Uterus (tissue), 4 donors: ENCODE measurements around the gene CDYL2. TPM values are rescaled to one million over a fixed set of nuclear protein-coding genes. Genes with fewer than 3 reads are reported as not detected.

Source experiments
- DNase-seq, 2 donors: peaks; one replicate each; pipeline ENCODE4 v3.0.0-alpha.2; 2019 to 2020
- H3K27ac ChIP-seq, 2 donors: fragments of 200-600 bp; sonication (generic); 1 replicate in 1 of 2; 2 replicates in 1 of 2; pipeline ENCODE4 v1.5.1; 2016 to 2018
- H3K27me3 ChIP-seq, 2 donors: fragments of 200-600 bp; sonication (generic); one replicate each; pipeline ENCODE4 v1.5.1; 2018 to 2019; ENCODE audit warnings: control low read depth in 1 of 2
- H3K36me3 ChIP-seq, 2 donors: fragments of 200-600 bp; sonication (generic); one replicate each; pipeline ENCODE4 v1.5.1; 2019; ENCODE audit warnings: control low read depth in 1 of 2
- H3K4me1 ChIP-seq, 2 donors: fragments of 200-600 bp; sonication (generic); one replicate each; pipeline ENCODE4 v1.5.1; 2018 to 2019; ENCODE audit warnings: control low read depth in 1 of 2
- H3K4me3 ChIP-seq, 2 donors: fragments of 200-600 bp; sonication (generic); 1 replicate in 1 of 2; 2 replicates in 1 of 2; pipeline ENCODE4 v1.5.1; 2018 to 2019; ENCODE audit warnings: mild to moderate bottlenecking in 1 of 2
- H3K9me3 ChIP-seq, 2 donors: fragments of 200-600 bp; sonication (generic); one replicate each; pipeline ENCODE4 v1.5.1; 2019; ENCODE audit warnings: control low read depth in 1 of 2
- CTCF ChIP-seq, 4 experiments: fragments of 200-600 bp in 2 of 4; fragments of 450-650 bp in 2 of 4; sonication (generic) in 2 of 4; IDR thresholded peaks; one replicate each; pipeline ENCODE4 v1.5.1; 2016 to 2019; ENCODE audit warnings: antibody characterized with exemption in 4 of 4, mild to moderate bottlenecking in 2 of 4, moderate library complexity in 1 of 4
- POLR2A ChIP-seq, 2 donors: fragments of 450-650 bp; IDR thresholded peaks; one replicate each; pipeline ENCODE4 v1.6.1; 2016; ENCODE audit warnings: antibody characterized with exemption in 2 of 2, mild to moderate bottlenecking in 1 of 2, moderate library complexity in 1 of 2
- intact Hi-C: fragments of 100-400 bp; cut with DNase I; formaldehyde crosslinking; loops from one replicate; pipeline ENCODE4 v1.15.1; 2023; ENCODE audit warnings: low total_unique reads
- total RNA-seq, 4 donors: library from RNA; depleted of rRNA in 3 of 4; stranded (reverse); fragments of >200 nt in 3 of 4; gene quantifications; one replicate each; pipeline versions ENCODE4 v1.1.0 to v1.2.4, GENCODE V29; 2014 to 2023
- donor health status: DM: yes; HTN: yes; CAD: no.

Gene CDYL2
- total RNA-seq, 4 donors from 2014 or later, result 2.3 to 9.1 (median 5.1) TPM

- Histone ChIP-seq H3K4me1 (no peaks in the 10 kb centered on the region), H3K27me3 (no peaks in the 10 kb centered on the region), H3K4me3 (peak overlapping the region; percentile 34 to 40), H3K27ac (peak overlapping the region in 1 of 2 donors; percentile 40), H3K36me3 (no peaks in the 10 kb centered on the region), H3K9me3 (no peaks in the 10 kb centered on the region)
- intact Hi-C loops, result no loop called here
- TF ChIP-seq CTCF (IDR thresholded peaks at IDR 0.05) (no peak), POLR2A (IDR thresholded peaks at IDR 0.05) (no peak)
- no peak for DNase-seq
Observed at GRCh38 chr16:80803339-80804055, 901 bp downstream of the CDYL2 start.

- intact Hi-C loops, result no loop called here
- TF ChIP-seq POLR2A (IDR thresholded peaks at IDR 0.05) (no peak), CTCF (IDR thresholded peaks at IDR 0.05) (no peak)
- no peak for DNase-seq
- no peaks in the 10 kb centered on the region for H3K9me3 ChIP-seq
- no peaks in the 10 kb centered on the region for H3K4me1 ChIP-seq
- peak overlapping the region in 1 of 2 donors; percentile 40 for H3K4me3 ChIP-seq
- H3K36me3 ChIP-seq, result no peaks in the 10 kb centered on the region
- H3K27ac ChIP-seq, result no peak overlapping the region
- no peaks in the 10 kb centered on the region for H3K27me3 ChIP-seq
Observed at GRCh38 chr16:80802902-80803301, 1.5 kb downstream of the CDYL2 start.

- TF ChIP-seq POLR2A (IDR thresholded peaks at IDR 0.05), result no peak
- TF ChIP-seq CTCF (IDR thresholded peaks at IDR 0.05), result no peak
- H3K9me3 ChIP-seq, result no peaks in the 10 kb centered on the region
- no peak for DNase-seq
- no peaks in the 10 kb centered on the region for H3K36me3 ChIP-seq
- H3K27me3 ChIP-seq, result no peaks in the 10 kb centered on the region
- H3K4me1 ChIP-seq, result no peaks in the 10 kb centered on the region
- intact Hi-C loops, result no loop called here
- no peak overlapping the region for H3K4me3 ChIP-seq
- H3K27ac ChIP-seq, result no peak overlapping the region
Observed at GRCh38 chr16:80802138-80802537, 2.3 kb downstream of the CDYL2 start.

- H3K4me1 ChIP-seq, result no peaks in the 10 kb centered on the region
- no peaks in the 10 kb centered on the region for H3K36me3 ChIP-seq
- H3K27me3 ChIP-seq, result no peaks in the 10 kb centered on the region
- H3K4me3 ChIP-seq, result no peak overlapping the region
- intact Hi-C loops, result no loop called here
- no peak for DNase-seq
- no peak for TF ChIP-seq CTCF (IDR thresholded peaks at IDR 0.05)
- TF ChIP-seq POLR2A (IDR thresholded peaks at IDR 0.05), result no peak
- no peak overlapping the region for H3K27ac ChIP-seq
- no peaks in the 10 kb centered on the region for H3K9me3 ChIP-seq
Observed at GRCh38 chr16:80794071-80794470, 10.3 kb downstream of the CDYL2 start.

GRCh38 chr16:80792031-80792430 lies 12.4 kb downstream of the CDYL2 start:
- H3K4me1 ChIP-seq, result no peaks in the 10 kb centered on the region
- H3K36me3 ChIP-seq, result no peaks in the 10 kb centered on the region
- no peak overlapping the region for H3K27ac ChIP-seq
- intact Hi-C loops, result no loop called here
- no peak overlapping the region for H3K4me3 ChIP-seq
- H3K9me3 ChIP-seq, result no peaks in the 10 kb centered on the region
- no peak for TF ChIP-seq CTCF (IDR thresholded peaks at IDR 0.05)
- TF ChIP-seq POLR2A (IDR thresholded peaks at IDR 0.05), result no peak
- DNase-seq, result no peak
- no peaks in the 10 kb centered on the region for H3K27me3 ChIP-seq
